HG02642 (cell line): ENCODE results near the gene CCSER2.
"Not testable (repeated sequence)": the region's sequence is repeated elsewhere in the genome, so short reads cannot be mapped to it uniquely, and the experiment has no call there.

Source experiments
- ATAC-seq: cut with Tn5 transposase; IDR thresholded peaks from one replicate; pipeline ENCODE4 v1.9.1; 2021; ENCODE audit warnings: mild to moderate bottlenecking; ENCODE audit not compliant: unreplicated experiment, poor library complexity

CCSER2 gene

DNA sequence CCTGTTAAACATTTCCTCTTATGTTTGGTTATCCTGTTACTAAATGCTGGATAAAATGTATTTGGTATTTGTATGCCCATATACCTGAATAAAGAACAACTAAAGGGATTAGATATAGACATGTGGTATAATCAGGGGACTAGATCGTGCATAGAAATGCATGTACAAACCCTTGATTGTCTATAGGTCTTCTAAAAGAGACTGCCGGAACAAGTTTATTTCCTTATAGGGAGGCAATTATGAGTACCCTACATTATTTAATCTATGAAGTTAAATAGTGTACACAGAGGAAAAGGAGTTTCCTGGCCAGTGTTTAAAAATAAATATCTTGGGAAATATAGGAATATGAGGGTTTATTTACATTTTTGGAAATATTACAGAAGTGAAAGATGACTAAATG is 44.6 kb downstream of the CCSER2 start:
- no peak for ATAC-seq

DNA sequence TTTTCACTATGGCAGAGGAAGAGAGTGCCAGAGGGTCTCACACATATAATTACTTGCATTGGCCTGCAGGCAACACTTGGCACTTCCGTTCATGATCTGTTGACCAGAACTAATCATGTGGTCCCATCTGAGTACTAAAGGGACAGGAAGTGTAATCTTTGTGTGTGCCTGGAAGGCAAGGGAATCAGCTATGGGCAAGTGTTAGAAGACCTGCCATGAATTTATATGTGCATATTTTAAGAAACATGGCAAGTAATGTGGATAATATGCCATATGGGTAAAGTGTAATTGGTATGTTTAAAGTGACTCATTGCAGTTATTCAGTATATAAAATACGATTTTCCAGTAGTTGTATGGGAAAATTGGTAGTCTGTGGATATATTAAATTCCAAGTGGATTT is 46.1 kb downstream of the CCSER2 start:
- no peak for ATAC-seq

- ATAC-seq: peak; percentile 67
These were observed 46.6 kb downstream of the CCSER2 start for GRCh38 chr10:84375011-84375410.

DNA sequence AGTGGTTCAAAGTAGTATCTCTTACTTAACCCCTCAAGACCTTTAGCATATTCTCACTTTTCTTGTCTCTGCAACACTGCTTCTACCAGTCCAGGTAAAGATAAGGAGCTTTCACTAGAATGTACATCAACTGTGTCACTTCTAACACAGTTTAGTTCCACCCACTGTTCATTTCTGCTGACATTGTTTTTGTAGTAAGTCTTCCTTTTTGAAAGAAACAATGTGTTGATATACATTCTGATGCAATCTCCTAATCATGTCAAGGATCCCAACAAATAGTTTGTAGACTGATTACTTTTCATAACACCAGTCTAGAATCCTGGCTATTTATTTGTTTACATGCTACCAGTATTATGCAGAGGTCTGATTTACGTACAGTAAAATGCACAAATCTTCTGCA is 47.5 kb downstream of the CCSER2 start:
- no peak for ATAC-seq

- ATAC-seq: no peak
These were observed 59.8 kb downstream of the CCSER2 start for GRCh38 chr10:84388148-84388547.

DNA sequence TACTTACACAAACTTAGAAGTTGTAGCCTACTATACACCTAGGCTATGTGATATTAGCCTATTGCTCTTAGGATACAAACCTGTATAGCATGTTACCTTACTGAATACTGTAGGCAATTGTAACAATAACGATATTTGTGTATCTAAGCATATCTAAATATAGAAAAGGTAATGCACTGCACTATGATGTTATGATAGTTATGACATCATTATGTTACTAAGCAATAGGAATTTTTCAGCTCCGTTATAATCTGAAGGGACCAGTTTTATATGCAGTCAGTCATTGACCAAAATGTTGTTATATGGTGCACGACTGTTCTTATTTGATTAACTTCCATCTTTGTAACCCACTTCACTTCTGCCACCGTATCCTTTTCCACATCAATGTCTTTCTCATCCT is 62.0 kb downstream of the CCSER2 start:
- no peak for ATAC-seq

DNA sequence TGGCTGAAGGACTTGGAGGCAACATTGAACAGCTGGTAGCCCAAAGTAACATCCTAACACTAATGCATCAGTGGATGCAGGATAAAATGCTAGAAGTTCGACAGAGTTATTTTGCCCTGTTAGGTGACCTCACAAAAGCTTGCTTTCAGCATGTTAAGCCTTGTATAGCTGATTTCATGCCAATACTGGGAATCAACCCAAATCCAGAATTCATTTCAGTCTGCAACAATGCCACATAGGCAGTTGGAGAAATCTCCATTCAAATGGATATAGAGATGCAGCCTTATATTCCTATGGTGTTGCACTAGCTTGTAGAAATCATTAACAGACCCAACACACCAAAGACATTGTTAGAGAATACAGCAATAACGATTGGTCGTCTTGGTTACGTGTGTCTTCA is 62.9 kb downstream of the CCSER2 start:
- ATAC-seq: no peak

DNA sequence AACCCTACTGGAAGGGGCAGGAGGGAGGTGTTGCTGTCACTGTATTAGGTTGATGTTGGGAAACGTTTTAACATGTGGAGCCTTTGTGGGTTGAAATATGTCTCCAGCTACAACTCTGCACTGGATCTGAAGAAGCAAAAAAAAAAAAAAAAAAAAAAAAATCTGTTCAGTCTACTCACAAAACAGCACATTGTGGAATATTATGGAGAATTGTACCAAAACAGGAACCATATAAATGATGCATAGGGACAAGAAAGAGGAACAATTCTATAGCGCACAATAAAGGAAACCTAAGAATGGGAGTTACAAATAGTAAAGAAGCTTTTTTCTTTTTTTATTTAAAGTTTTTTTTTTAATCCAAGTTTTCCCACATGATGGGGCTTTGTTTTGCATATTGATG is 63.8 kb downstream of the CCSER2 start:
- ATAC-seq: no peak

DNA sequence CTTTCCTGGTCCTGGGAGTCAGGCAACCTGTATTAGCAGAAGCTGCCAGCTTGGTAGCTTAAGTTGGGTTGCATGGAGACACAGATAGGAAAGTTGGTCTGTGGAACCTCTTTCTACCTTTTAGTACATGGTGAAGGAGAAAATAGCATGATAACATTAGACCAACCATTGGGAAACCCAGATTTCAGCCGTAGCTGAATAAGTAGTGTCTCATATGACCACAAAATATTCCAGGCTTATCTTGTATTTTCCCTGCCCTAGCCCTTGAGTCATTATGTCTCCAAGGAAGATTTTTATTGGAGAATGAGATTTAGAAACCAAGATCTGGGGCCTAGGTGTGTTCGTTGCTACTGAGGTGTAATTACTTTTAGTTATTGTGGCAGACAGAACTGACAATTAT is 67.2 kb downstream of the CCSER2 start:
- ATAC-seq: no peak

DNA sequence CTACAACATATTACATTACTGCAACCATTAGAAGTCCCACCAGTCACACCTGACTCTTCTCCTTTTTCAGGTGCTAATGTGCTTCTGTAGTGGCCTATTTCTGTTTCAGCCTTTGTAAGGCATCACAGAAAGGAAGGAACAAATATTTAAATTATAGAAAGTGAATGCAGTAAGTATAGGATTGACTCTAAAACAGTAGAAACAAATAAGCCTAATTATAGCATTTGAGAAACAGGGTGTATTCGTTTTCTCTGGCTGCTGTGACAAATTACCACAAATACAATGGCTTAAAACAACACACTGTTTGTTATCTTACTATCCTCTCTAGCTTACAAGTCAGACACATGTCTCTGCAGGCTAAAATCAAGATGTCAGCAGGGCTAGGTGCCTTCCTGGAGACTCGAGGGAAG is 69.4 kb downstream of the CCSER2 start:
- peak; percentile 56 for ATAC-seq

DNA sequence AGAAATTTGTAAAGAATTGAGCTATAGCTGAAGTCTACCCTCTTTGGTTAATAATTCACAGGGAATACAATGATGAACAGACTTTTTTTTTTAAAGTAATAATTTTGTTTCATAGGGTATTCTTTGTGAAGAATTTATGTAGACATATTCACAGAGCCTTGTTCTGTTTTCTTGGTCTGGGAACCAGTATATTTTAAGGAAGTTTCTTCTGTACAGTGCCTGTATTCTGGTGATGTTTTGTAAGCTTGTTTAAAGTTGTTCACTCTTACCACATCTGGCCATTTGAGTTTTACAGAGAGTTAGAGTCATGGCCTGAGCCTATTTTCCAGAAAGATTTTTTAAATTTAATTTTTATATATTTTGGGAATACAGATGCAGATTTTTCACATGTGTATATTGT is 70.3 kb downstream of the CCSER2 start:
- ATAC-seq: no peak

- no peak for ATAC-seq
These were observed 73.6 kb downstream of the CCSER2 start for GRCh38 chr10:84401854-84402611.

DNA sequence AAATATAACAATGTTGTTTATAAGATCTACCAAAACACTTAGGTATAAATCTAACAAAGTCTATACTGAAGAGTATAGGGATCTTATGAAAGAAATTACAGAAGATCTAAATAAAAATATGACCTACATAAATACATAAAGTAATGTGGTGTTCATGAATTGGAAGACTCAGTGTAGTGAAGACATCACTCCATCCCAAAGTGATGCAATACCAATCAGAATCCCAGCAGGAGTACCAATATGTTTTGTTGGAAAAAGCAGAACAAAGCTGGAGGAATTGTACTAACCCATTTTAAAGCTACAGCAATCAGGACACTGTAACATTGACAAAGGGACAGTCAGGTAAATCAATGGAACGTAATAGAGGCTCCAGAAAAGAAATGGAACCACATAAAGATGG is 76.4 kb downstream of the CCSER2 start:
- no peak for ATAC-seq

- no peak for ATAC-seq
These were observed 77.3 kb downstream of the CCSER2 start for GRCh38 chr10:84405662-84406061.

DNA sequence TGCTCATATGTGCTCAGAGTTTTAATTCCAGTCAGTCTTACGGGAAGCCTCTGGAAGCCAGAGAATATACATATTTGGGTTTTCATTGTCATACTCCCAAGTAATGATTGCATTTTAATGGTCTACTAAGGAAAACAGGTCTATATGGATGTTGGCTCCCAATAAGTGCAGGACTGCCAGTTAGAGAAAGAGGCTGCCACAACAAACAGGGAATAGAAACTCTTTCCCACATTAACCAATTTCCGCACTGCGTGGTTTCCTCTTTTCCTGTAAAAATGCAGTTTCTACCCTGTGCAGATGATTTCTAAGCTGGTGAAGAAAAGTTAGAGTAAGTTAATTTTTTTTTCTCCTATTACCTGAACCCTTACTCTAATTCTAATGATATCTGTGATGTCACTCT is 78.2 kb downstream of the CCSER2 start:
- ATAC-seq: no peak

GRCh38 chr10:84407388-84408049 is 79.1 kb downstream of the CCSER2 start:
- no peak for ATAC-seq

GRCh38 chr10:84412482-84412881 is 84.1 kb downstream of the CCSER2 start:
- ATAC-seq: no peak

DNA sequence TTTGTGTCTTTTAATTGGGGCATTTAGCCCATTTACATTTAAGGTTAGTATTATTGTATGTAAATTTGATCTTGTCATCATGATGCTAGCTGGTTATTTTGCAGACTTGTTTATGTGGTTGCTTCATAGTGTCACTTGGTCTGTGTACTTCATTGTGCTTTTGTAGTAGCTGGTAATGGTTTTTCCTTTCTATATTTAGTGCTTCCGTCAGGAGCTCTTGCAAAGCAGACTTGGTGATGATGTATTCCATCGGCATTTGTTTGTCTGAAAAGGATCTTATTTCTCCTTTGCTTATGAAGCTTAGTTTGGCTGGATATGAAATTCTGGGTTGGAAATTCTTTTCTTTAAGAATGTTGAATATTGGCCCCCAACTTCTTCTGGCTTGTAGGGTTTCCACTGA is 85.7 kb downstream of the CCSER2 start:
- ATAC-seq: not testable (repeated sequence)

DNA sequence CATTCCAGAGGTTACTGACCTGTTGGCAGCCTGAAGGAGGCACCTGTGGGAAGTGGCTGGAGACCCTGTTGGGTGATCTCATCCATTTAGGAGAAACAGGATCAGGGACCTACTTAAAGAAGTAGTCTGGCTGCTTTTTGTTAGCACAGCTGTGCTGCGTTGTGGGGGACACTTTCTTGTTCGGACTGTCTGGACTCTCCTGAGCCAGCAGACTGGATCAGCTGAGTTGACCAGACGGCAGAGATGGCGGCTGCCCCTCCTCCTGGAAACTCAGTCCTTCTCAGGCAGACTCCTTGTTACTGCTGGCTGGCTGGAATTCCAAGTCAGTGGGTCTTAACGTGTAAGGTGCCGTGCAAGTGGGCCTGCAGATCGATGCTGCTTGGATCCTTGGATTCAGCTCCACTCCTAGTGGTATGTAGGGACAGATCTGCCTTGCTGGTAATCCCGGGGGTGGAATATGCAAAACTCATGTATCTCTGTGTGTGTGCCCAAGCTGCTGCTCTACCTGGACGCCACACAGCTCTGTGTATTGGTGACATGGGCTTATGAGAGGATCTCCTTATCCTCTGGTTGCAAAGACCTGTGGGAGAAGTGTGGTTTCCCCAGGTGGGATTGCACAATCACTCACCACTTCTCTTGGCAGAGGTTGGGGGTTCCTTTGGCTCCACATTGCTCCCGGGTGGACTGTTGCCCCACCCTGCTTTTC is 87.3 kb downstream of the CCSER2 start:
- ATAC-seq: no peak

DNA sequence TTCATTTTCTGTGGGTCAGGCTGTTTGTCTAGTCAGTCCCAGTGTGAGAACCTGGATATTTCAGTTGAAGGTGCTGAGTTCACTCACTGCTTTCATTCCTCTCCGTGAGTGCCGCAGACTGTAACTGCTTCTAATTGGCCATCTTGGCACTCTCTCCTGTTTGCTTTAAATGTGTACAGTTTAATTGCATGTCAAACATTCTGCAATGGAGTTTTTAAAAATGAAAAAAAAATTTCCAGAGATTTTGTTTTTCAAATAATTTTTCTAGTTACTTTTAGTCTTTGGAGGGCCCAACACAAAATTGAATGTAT is 87.8 kb downstream of the CCSER2 start:
- ATAC-seq: no peak

DNA sequence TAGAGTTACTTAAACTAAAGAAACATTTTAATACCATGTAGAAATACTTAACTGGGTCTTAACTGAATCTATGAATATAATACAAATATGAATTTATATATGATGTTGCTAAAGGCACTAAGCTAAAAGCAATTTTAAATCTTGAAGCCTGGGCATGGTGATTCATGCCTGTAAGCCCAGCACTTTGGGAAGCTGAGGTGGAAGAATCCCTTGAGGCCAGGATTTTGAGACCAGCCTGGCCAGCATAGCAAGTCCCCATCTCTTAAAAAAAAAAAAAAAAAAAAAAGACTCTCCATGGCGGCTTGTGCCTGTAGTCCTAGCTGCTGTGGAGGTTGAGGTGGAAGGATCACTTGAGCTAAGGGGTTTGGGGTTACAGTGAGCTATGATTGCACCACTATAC is 95.3 kb downstream of the CCSER2 start:
- no peak for ATAC-seq

GRCh38 chr10:84424731-84425167 is 96.4 kb downstream of the CCSER2 start:
- ATAC-seq: no peak
